Natural killer cell (primary cell): ENCODE data around the gene QSOX1. TPM values are rescaled to one million over a fixed set of nuclear protein-coding genes. Genes with fewer than 3 reads are reported as not detected.

Source experiments
- ATAC-seq, 3 donors: fragments of 150-1000 bp in 2 of 3; fragments of 200-7000 bp in 1 of 3; cut with Tn5 transposase; 1 replicate in 1 of 3; 2 replicates in 2 of 3; pipeline ENCODE4 v1.10.0; 2021; ENCODE audit warnings: mild to moderate bottlenecking in 2 of 3, moderate library complexity in 2 of 3
- DNase-seq, 2 donors: peaks; one replicate each; pipeline versions ENCODE4 v3.0.0 to v3.0.0-alpha.2; 2013 to 2021; ENCODE audit warnings: mixed read lengths in 1 of 2
- H3K27ac ChIP-seq: one replicate; pipeline ENCODE4 v1.5.1; 2013; ENCODE audit warnings: mild to moderate bottlenecking, low read length
- H3K27me3 ChIP-seq: one replicate; pipeline ENCODE4 v1.6.1; 2013; ENCODE audit warnings: low read length; ENCODE audit not compliant: control insufficient read depth, insufficient read depth
- H3K36me3 ChIP-seq: one replicate; pipeline ENCODE4 v1.6.1; 2013; ENCODE audit warnings: low read length; ENCODE audit not compliant: control insufficient read depth, insufficient read depth
- H3K4me1 ChIP-seq: one replicate; pipeline ENCODE4 v1.6.1; 2013; ENCODE audit warnings: low read length; ENCODE audit not compliant: control insufficient read depth, insufficient read depth
- H3K4me3 ChIP-seq: one replicate; pipeline ENCODE4 v1.5.1; 2013; ENCODE audit warnings: low read length
- H3K9me3 ChIP-seq: one replicate; pipeline ENCODE4 v1.6.1; 2013; ENCODE audit warnings: low read length; ENCODE audit not compliant: control insufficient read depth, insufficient read depth
- H3K27ac Mint-ChIP-seq, 2 donors: one replicate each; pipeline ENCODE4 v1.8.0; 2022; ENCODE audit warnings: mild to moderate bottlenecking in 2 of 2, mixed read lengths in 2 of 2, moderate library complexity in 1 of 2
- H3K27me3 Mint-ChIP-seq, 2 donors: one replicate each; pipeline ENCODE4 v1.8.0; 2022; ENCODE audit warnings: low read depth in 2 of 2, mixed read lengths in 2 of 2
- H3K36me3 Mint-ChIP-seq: one replicate; pipeline ENCODE4 v1.8.0; 2022; ENCODE audit warnings: mixed read lengths
- H3K4me1 Mint-ChIP-seq, 2 donors: one replicate each; pipeline ENCODE4 v1.8.0; 2022; ENCODE audit warnings: mixed read lengths in 2 of 2
- H3K4me3 Mint-ChIP-seq: one replicate; pipeline ENCODE4 v1.8.0; 2022; ENCODE audit warnings: mild to moderate bottlenecking, moderate library complexity, mixed read lengths
- H3K9me3 Mint-ChIP-seq, 2 donors: one replicate each; pipeline ENCODE4 v1.8.0; 2022; ENCODE audit warnings: mixed read lengths in 2 of 2
- CTCF ChIP-seq: fragments of 200-600 bp; IDR thresholded peaks from one replicate; pipeline ENCODE4 v1.8.0; 2022; ENCODE audit warnings: antibody characterized with exemption
- WGBS: methylation state at CpG from one replicate; pipeline ENCODE4 v1.1.7; 2013; ENCODE audit warnings: missing lambda C conversion rate; ENCODE audit not compliant: insufficient coverage; 5-methylcytosine and 5-hydroxymethylcytosine counted together
- intact Hi-C: fragments of 100-400 bp; cut with micrococcal nuclease; formaldehyde crosslinking; loops from one replicate; pipeline ENCODE4 v1.14.2; 2022
- total RNA-seq, 4 donors: library from RNA; stranded (reverse); fragments of 120-200 nt in 1 of 4; gene quantifications; one replicate each; pipeline versions ENCODE4 v1.2.3 to v1.2.4, GENCODE V29; 2013 to 2022

Gene QSOX1
- total RNA-seq, 3 donors from 2014 or later (not counting 1 experiment from before 2014, with no cell fraction given) = 31.0 to 42.7 (median 38.2) TPM

- no peaks in the 10 kb centered on the region for H3K9me3 Mint-ChIP-seq
- H3K9me3 ChIP-seq = no peaks in the 10 kb centered on the region
- no peaks in the 10 kb centered on the region for H3K4me1 Mint-ChIP-seq
- peaks cover 3% of the 10 kb centered on the region for H3K27me3 ChIP-seq
- WGBS = 94% methylated on average over 6 of the region's 6 CpGs
- H3K27me3 Mint-ChIP-seq = peaks cover 34 to 36% of the 10 kb centered on the region in 2 donors
- no peak for TF ChIP-seq CTCF
- H3K36me3 Mint-ChIP-seq = no peaks in the 10 kb centered on the region
- no peak for ATAC-seq
- no peak overlapping the region for H3K4me3 Mint-ChIP-seq
- no peak overlapping the region for H3K4me3 ChIP-seq
- H3K36me3 ChIP-seq = no peaks in the 10 kb centered on the region
- no peak for DNase-seq
- H3K4me1 ChIP-seq = peaks cover 1% of the 10 kb centered on the region
- no peak overlapping the region for H3K27ac Mint-ChIP-seq
- intact Hi-C loops = no loop called here
- no peak overlapping the region for H3K27ac ChIP-seq
These were observed 90.2 kb downstream of the QSOX1 start for GRCh38 chr1:180244840-180245239.

GRCh38 chr1:180246579-180246978, 91.9 kb downstream of the QSOX1 start:
- Histone ChIP-seq H3K4me1 (peaks cover 7% of the 10 kb centered on the region), H3K9me3 (no peaks in the 10 kb centered on the region), H3K27me3 (peaks cover 3% of the 10 kb centered on the region), H3K4me3 (no peak overlapping the region), H3K36me3 (no peaks in the 10 kb centered on the region), H3K27ac (no peak overlapping the region)
- no peak for TF ChIP-seq CTCF
- WGBS = 96% methylated on average over 5 of the region's 5 CpGs
- no peak overlapping the region for H3K4me3 Mint-ChIP-seq
- no peaks in the 10 kb centered on the region for H3K36me3 Mint-ChIP-seq
- H3K4me1 Mint-ChIP-seq = no peaks in the 10 kb centered on the region
- no peak overlapping the region for H3K27ac Mint-ChIP-seq
- no peak for ATAC-seq
- DNase-seq = no peak
- H3K9me3 Mint-ChIP-seq = no peaks in the 10 kb centered on the region
- peaks cover 16 to 25% of the 10 kb centered on the region in 2 donors for H3K27me3 Mint-ChIP-seq
- intact Hi-C loops = no loop called here

GRCh38 chr1:180247061-180247460, 92.4 kb downstream of the QSOX1 start:
- Mint-ChIP-seq H3K9me3 (no peaks in the 10 kb centered on the region), H3K36me3 (no peaks in the 10 kb centered on the region), H3K27me3 (peaks cover 12 to 22% of the 10 kb centered on the region in 2 donors), H3K4me3 (no peak overlapping the region), H3K4me1 (no peaks in the 10 kb centered on the region), H3K27ac (no peak overlapping the region)
- intact Hi-C loops = no loop called here
- Histone ChIP-seq H3K9me3 (no peaks in the 10 kb centered on the region), H3K4me1 (peaks cover 7% of the 10 kb centered on the region), H3K27ac (no peak overlapping the region), H3K36me3 (no peaks in the 10 kb centered on the region), H3K4me3 (no peak overlapping the region), H3K27me3 (peaks cover 3% of the 10 kb centered on the region)
- TF ChIP-seq CTCF = no peak
- ATAC-seq (no peak), DNase-seq (no peak)
- WGBS = 80% methylated on average over 3 of the region's 3 CpGs

GRCh38 chr1:180247580-180247979, 92.9 kb downstream of the QSOX1 start:
- DNase-seq (no peak), ATAC-seq (no peak)
- no peak overlapping the region for H3K4me3 Mint-ChIP-seq
- Histone ChIP-seq H3K27me3 (peaks cover 3% of the 10 kb centered on the region), H3K27ac (no peak overlapping the region), H3K9me3 (no peaks in the 10 kb centered on the region), H3K4me3 (no peak overlapping the region), H3K36me3 (no peaks in the 10 kb centered on the region), H3K4me1 (peaks cover 7% of the 10 kb centered on the region)
- no peak for TF ChIP-seq CTCF
- WGBS = 92% methylated on average over 4 of the region's 4 CpGs
- no peaks in the 10 kb centered on the region for H3K9me3 Mint-ChIP-seq
- peaks cover 0 to 3% of the 10 kb centered on the region in 2 donors for H3K4me1 Mint-ChIP-seq
- peaks cover 6 to 19% of the 10 kb centered on the region in 2 donors for H3K27me3 Mint-ChIP-seq
- H3K27ac Mint-ChIP-seq = no peak overlapping the region
- no peaks in the 10 kb centered on the region for H3K36me3 Mint-ChIP-seq
- intact Hi-C loops = no loop called here
